Mucosa of descending colon (tissue), 3 donors: ENCODE measurements around the gene MTUS2. TPM values are rescaled to one million over a fixed set of nuclear protein-coding genes. Genes with fewer than 3 reads are reported as not detected.

Experiments
- ATAC-seq: fragments of 200-7000 bp; cut with Tn5 transposase; one replicate; pipeline ENCODE4 v1.9.1; 2020; ENCODE audit warnings: mild to moderate bottlenecking, moderate library complexity
- DNase-seq, 3 donors: peaks; one replicate each; pipeline ENCODE4 v3.0.0-alpha.2; 2020
- H3K36me3 ChIP-seq: fragments of 200-600 bp; one replicate; pipeline ENCODE4 v1.8.0; 2021; ENCODE audit warnings: low read depth, mild to moderate bottlenecking
- H3K4me1 ChIP-seq: fragments of 200-600 bp; one replicate; pipeline ENCODE4 v1.8.0; 2021; ENCODE audit warnings: low read depth, mild to moderate bottlenecking
- H3K4me3 ChIP-seq: fragments of 200-600 bp; one replicate; pipeline ENCODE4 v1.8.0; 2021; ENCODE audit warnings: mild to moderate bottlenecking
- H3K9me3 ChIP-seq: fragments of 200-600 bp; one replicate; pipeline ENCODE4 v1.8.0; 2021; ENCODE audit warnings: mild to moderate bottlenecking
- CTCF ChIP-seq: fragments of 200-600 bp; IDR thresholded peaks from one replicate; pipeline ENCODE4 v1.8.0; 2022; ENCODE audit warnings: antibody characterized with exemption, mild to moderate bottlenecking
- intact Hi-C, 2 donors: fragments of 100-400 bp; cut with DNase I in 1 of 2; cut with micrococcal nuclease in 1 of 2; formaldehyde crosslinking; loops; one replicate each; pipeline versions ENCODE4 v1.11.0 to v1.11.1; 2022; cut with DNase I, micrococcal nuclease
- total RNA-seq, 3 donors: library from RNA; stranded (reverse); fragmentation: NEBNext Ultra II Directional in 2 of 3; extraction: Animal tissue kit (Norgen Biotek cat#: 25700) in 2 of 3; gene quantifications; one replicate each; pipeline versions ENCODE4 v1.2.1 to v1.2.4, GENCODE V29; 2021 to 2023
- donor health status: DM: no; HTN: no; CAD: no; lungs with moderate emphysema.
- donor health status: DM: no; HTN: no; CAD: no.
- donor health status: DM: no; HTN: yes; CAD: no.

Gene MTUS2
- total RNA-seq, 3 donors from 2014 or later = 0.09 to 0.85 (median 0.60) TPM

GRCh38 chr13:29439601-29440388, 619.7 kb downstream of the MTUS2 start:
- H3K4me3 ChIP-seq = no peak overlapping the region
- intact Hi-C loops = loop anchor here in 1 of 2 donors (10.0 kb wide), 1 partner anchor 155 kb away; the partner anchor contains the start of gene SLC7A1
- no peaks in the 10 kb centered on the region for H3K36me3 ChIP-seq
- no peaks in the 10 kb centered on the region for H3K9me3 ChIP-seq
- no peak for TF ChIP-seq CTCF
- no peaks in the 10 kb centered on the region for H3K4me1 ChIP-seq
- no peak for ATAC-seq
- DNase-seq = no peak

GRCh38 chr13:29441306-29441705, 621.2 kb downstream of the MTUS2 start:
- Histone ChIP-seq H3K9me3 (no peaks in the 10 kb centered on the region), H3K4me1 (no peaks in the 10 kb centered on the region), H3K4me3 (no peak overlapping the region), H3K36me3 (no peaks in the 10 kb centered on the region)
- intact Hi-C loops = no loop called here
- TF ChIP-seq CTCF = no peak
- DNase-seq (no peak), ATAC-seq (no peak)

GRCh38 chr13:29446016-29446415, 625.9 kb downstream of the MTUS2 start:
- Histone ChIP-seq H3K9me3 (no peaks in the 10 kb centered on the region), H3K4me1 (no peaks in the 10 kb centered on the region), H3K36me3 (no peaks in the 10 kb centered on the region), H3K4me3 (no peak overlapping the region)
- DNase-seq = no peak
- ATAC-seq = no peak
- TF ChIP-seq CTCF = no peak
- intact Hi-C loops = no loop called here

- Histone ChIP-seq H3K36me3 (no peaks in the 10 kb centered on the region), H3K4me3 (no peak overlapping the region), H3K9me3 (no peaks in the 10 kb centered on the region), H3K4me1 (no peaks in the 10 kb centered on the region)
- TF ChIP-seq CTCF = no peak
- intact Hi-C loops = no loop called here
- no peak for DNase-seq
- no peak for ATAC-seq
Measured at GRCh38 chr13:29448174-29448573, 628.0 kb downstream of the MTUS2 start.

DNA sequence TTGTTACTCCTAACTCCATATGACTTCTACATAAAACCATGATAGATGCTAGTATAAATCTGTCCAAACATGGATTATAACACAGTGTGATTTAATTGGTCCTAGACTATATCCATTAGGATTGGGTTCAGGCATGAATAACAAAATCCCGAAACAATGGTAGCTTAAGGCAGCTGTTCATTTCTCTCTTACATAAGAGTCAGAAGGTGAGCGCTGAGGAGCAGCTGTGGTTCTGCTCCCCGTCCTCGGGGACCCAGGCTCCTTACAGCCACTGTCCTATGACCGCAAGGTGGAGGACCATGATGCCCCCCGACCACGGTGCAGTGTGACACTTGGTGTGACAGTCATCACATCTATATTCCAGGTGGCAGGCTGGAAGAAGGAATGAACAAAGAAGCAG, 629.6 kb downstream of the MTUS2 start:
- intact Hi-C loops = no loop called here

More for the DNA sequence above, 629.6 kb downstream of the MTUS2 start:
- Histone ChIP-seq H3K9me3 (no peaks in the 10 kb centered on the region), H3K4me1 (no peaks in the 10 kb centered on the region), H3K36me3 (no peaks in the 10 kb centered on the region), H3K4me3 (no peak overlapping the region)
- TF ChIP-seq CTCF = no peak
- DNase-seq (no peak), ATAC-seq (no peak)
